ENCODE data around the gene ACOX3. TPM values are rescaled to one million over a fixed set of nuclear protein-coding genes. Genes with fewer than 3 reads are reported as not detected.

Gene ACOX3
- total RNA-seq, 2 experiments from 2014 or later = 12.7 to 16.8 TPM

DNA sequence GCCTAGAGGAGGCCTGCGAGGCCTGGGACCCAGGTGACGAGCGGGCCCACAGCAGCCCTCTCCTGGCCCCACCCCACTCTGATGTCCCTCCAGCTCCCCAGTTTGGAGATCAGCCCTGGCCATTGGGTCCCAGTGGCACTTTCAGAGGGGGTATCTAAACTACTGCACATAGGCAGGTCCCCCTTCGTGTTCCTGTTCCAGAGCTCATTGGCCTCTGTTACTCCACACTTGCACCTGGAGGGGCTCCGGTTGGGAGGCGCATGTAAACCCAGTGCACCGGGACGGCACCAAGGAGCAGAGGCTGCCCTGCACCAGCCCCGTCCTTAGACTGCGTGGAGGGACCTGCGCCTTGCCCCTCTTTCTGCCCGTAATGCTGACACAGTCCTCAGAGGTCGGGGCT, 34.3 kb upstream of the ACOX3 start:
- Histone ChIP-seq H2AFZ (ENCODE audit: low read length) (no peak overlapping the region), H4K20me1 (ENCODE audit: insufficient read depth, low read length) (no peaks in the 10 kb centered on the region), H3K36me3 (ENCODE audit: insufficient read depth, low read length) (peaks cover 5% of the 10 kb centered on the region; the same call in 1 of the 2 replicates), H3K4me2 (ENCODE audit: low read length) (no peak overlapping the region), H3K27ac (ENCODE audit: low read depth, low read length, poor library complexity, severe bottlenecking) (no peak overlapping the region), H3K9me2 (ENCODE audit: insufficient read depth, low read length) (no peaks in the 10 kb centered on the region), H3K79me2 (ENCODE audit: insufficient read depth, low read depth, low read length) (no peaks in the 10 kb centered on the region), H3K9me3 (ENCODE audit: low read length) (no peaks in the 10 kb centered on the region), H3K4me1 (ENCODE audit: insufficient read depth, low read length, poor library complexity, severe bottlenecking) (no peaks in the 10 kb centered on the region), H3K4me3 (ENCODE audit: low read depth, low read length, poor library complexity, severe bottlenecking) (no peak overlapping the region)
- TF ChIP-seq EZH2phosphoT487 (IDR thresholded peaks at IDR 0.05; ENCODE audit: borderline replicate concordance, low read depth, low read length) = no peak
- TF ChIP-seq, protein P1, sequence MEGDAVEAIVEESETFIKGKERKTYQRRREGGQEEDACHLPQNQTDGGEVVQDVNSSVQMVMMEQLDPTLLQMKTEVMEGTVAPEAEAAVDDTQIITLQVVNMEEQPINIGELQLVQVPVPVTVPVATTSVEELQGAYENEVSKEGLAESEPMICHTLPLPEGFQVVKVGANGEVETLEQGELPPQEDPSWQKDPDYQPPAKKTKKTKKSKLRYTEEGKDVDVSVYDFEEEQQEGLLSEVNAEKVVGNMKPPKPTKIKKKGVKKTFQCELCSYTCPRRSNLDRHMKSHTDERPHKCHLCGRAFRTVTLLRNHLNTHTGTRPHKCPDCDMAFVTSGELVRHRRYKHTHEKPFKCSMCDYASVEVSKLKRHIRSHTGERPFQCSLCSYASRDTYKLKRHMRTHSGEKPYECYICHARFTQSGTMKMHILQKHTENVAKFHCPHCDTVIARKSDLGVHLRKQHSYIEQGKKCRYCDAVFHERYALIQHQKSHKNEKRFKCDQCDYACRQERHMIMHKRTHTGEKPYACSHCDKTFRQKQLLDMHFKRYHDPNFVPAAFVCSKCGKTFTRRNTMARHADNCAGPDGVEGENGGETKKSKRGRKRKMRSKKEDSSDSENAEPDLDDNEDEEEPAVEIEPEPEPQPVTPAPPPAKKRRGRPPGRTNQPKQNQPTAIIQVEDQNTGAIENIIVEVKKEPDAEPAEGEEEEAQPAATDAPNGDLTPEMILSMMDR (conservative IDR thresholded peaks at IDR 0.05; ENCODE audit: low read length) = no peak
- BruUV-seq (replicated peaks) = no TSS peak
- intact Hi-C loops (cut with micrococcal nuclease; ENCODE audit: unreplicated experiment) = no loop called here
- CTCF ChIA-PET (ENCODE audit: unreplicated experiment) = no interaction called here
- POLR2A ChIA-PET = no interaction called here
- DNase-seq (ENCODE audit: low spot score) = no peak

DNA sequence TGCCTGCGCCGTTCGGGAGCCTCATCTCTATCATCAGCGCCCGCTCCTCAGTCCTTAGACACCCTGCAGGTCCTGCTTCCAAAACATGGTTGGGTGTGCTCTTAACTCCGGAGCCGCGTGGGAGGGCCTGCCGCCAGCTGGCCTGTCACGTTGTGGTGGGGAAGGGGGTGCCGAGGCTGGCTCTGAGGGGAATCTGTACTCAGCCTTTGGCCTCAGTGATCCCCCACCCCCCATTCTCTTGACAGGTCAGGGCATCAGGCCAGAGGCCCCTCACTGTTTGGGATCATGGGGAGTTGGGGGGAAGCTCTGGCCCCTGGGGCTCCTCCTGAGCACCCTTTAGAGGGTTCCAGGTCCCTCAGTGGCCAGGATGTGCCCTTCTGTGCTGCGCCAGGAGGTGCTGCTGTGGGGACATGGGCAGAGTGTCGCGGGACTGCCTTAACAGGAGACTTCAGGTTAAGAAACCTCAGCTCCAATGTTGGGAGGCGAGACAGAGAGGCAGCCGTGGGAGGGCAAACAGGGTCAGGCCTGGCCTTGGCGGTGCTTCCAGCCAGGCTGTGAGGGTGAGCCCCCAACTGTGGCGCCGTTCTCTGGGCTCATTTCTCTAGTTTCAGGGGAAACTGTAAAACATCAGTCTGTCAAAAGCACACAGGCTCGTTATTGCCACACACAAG, 33.5 kb upstream of the ACOX3 start:
- ChIA-PET POLR2A (no interaction called here), CTCF (ENCODE audit: unreplicated experiment) (no interaction called here)
- Histone ChIP-seq H3K36me3 (ENCODE audit: insufficient read depth, low read length) (peaks cover 11% of the 10 kb centered on the region; the same call in 1 of the 2 replicates), H3K4me2 (ENCODE audit: low read length) (no peak overlapping the region), H3K4me3 (ENCODE audit: low read depth, low read length, poor library complexity, severe bottlenecking) (no peak overlapping the region), H2AFZ (ENCODE audit: low read length) (no peak overlapping the region), H3K79me2 (ENCODE audit: insufficient read depth, low read depth, low read length) (no peaks in the 10 kb centered on the region), H3K27ac (ENCODE audit: low read depth, low read length, poor library complexity, severe bottlenecking) (no peak overlapping the region), H3K4me1 (ENCODE audit: insufficient read depth, low read length, poor library complexity, severe bottlenecking) (no peaks in the 10 kb centered on the region), H3K9me3 (ENCODE audit: low read length) (no peaks in the 10 kb centered on the region), H3K9me2 (ENCODE audit: insufficient read depth, low read length) (no peaks in the 10 kb centered on the region), H4K20me1 (ENCODE audit: insufficient read depth, low read length) (no peaks in the 10 kb centered on the region)
- TF ChIP-seq, protein P1 (conservative IDR thresholded peaks at IDR 0.05; ENCODE audit: low read length) = no peak
- BruUV-seq (replicated peaks) = no TSS peak
- DNase-seq (ENCODE audit: low spot score) = no peak
- intact Hi-C loops (cut with micrococcal nuclease; ENCODE audit: unreplicated experiment) = no loop called here

DNA sequence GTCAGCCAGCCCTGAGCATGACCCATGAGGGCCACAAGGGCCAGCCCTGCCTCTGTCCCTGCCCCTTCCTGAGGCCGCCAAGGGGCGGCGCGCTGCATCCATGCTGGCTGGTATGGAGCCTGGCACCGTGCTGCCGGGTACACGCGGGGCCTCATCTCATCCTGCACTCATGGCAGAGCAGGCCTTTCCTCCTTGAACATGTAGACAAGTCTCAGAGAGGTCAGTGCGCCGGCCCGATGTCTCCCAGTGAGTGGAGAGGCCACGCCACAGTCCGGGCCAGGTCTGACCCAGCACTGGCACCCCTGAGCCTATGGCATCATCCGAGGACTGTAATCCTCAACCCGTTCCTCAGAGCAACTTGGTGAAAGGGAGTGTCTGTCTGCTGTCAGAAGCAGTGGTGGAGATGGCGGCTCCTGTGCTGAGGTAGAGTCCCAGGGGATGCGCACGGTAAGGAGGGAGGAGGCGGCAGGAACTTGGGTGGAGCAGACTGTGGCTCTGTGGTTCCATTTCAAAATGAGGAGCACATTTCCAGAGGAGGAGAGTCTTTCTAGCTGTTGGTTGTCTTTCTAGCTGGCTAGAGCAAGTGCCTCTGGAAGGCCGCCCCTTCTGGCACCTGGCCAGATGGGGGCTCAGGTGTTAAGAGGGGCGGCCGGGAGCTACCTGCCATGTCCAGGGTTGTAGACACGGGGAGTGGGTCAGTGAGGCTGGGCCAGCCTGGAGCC, 32.8 kb upstream of the ACOX3 start:
- H3K9me2 ChIP-seq (ENCODE audit: insufficient read depth, low read length) = no peaks in the 10 kb centered on the region
- H3K36me3 ChIP-seq (ENCODE audit: insufficient read depth, low read length) = peaks cover 18% of the 10 kb centered on the region; the same call in 1 of the 2 replicates
- TF ChIP-seq, protein P1 (conservative IDR thresholded peaks at IDR 0.05; ENCODE audit: low read length) = no peak
- no peak for TF ChIP-seq EZH2phosphoT487 (IDR thresholded peaks at IDR 0.05; ENCODE audit: borderline replicate concordance, low read depth, low read length)
- H3K4me1 ChIP-seq (ENCODE audit: insufficient read depth, low read length, poor library complexity, severe bottlenecking) = no peaks in the 10 kb centered on the region
- no peaks in the 10 kb centered on the region for H3K9me3 ChIP-seq (ENCODE audit: low read length)
- no TSS peak for BruUV-seq (replicated peaks)
- ChIA-PET CTCF (ENCODE audit: unreplicated experiment) (no interaction called here), POLR2A (no interaction called here)
- DNase-seq (ENCODE audit: low spot score) = no peak
- no peaks in the 10 kb centered on the region for H3K79me2 ChIP-seq (ENCODE audit: insufficient read depth, low read depth, low read length)
- no peak overlapping the region for H3K4me2 ChIP-seq (ENCODE audit: low read length)
- no peak overlapping the region for H2AFZ ChIP-seq (ENCODE audit: low read length)
- no peak overlapping the region for H3K27ac ChIP-seq (ENCODE audit: low read depth, low read length, poor library complexity, severe bottlenecking)
- intact Hi-C loops (cut with micrococcal nuclease; ENCODE audit: unreplicated experiment) = no loop called here
- H3K4me3 ChIP-seq (ENCODE audit: low read depth, low read length, poor library complexity, severe bottlenecking) = no peak overlapping the region
- H4K20me1 ChIP-seq (ENCODE audit: insufficient read depth, low read length) = no peaks in the 10 kb centered on the region

All from OCI-LY7 (cell line).